ENCODE measurements around the gene DCDC1.

The DCDC1 gene

DNA sequence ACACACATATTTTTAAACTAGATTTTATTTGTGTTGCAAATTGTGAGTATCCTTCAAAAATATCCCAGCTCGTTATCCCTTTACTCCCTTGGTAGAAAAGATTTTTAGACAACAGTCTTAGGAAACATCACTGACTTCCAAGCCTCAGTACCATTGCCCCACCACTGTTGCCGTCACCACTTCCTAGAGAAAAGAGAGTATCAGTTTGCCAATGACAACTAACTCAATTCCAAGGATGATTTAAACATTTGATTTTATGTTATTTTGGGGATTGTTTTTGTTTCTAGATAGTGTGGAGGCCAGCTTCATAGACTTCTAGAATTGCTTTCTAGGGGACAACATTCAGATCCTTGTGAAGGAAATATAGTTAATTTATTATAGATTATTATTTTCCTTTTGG is 509.4 kb downstream of the DCDC1 start:
- H3K4me3 ChIP-seq (ENCODE audit: control insufficient read depth, low read depth, low read length) = no peak overlapping the region
- TF ChIP-seq, protein P1, sequence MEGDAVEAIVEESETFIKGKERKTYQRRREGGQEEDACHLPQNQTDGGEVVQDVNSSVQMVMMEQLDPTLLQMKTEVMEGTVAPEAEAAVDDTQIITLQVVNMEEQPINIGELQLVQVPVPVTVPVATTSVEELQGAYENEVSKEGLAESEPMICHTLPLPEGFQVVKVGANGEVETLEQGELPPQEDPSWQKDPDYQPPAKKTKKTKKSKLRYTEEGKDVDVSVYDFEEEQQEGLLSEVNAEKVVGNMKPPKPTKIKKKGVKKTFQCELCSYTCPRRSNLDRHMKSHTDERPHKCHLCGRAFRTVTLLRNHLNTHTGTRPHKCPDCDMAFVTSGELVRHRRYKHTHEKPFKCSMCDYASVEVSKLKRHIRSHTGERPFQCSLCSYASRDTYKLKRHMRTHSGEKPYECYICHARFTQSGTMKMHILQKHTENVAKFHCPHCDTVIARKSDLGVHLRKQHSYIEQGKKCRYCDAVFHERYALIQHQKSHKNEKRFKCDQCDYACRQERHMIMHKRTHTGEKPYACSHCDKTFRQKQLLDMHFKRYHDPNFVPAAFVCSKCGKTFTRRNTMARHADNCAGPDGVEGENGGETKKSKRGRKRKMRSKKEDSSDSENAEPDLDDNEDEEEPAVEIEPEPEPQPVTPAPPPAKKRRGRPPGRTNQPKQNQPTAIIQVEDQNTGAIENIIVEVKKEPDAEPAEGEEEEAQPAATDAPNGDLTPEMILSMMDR (IDR thresholded peaks at IDR 0.05; ENCODE audit: control insufficient read depth, insufficient read depth, low read depth, low read length, missing control alignments) = no peak
- no peak for DNase-seq (ENCODE audit: low read depth)

DNA sequence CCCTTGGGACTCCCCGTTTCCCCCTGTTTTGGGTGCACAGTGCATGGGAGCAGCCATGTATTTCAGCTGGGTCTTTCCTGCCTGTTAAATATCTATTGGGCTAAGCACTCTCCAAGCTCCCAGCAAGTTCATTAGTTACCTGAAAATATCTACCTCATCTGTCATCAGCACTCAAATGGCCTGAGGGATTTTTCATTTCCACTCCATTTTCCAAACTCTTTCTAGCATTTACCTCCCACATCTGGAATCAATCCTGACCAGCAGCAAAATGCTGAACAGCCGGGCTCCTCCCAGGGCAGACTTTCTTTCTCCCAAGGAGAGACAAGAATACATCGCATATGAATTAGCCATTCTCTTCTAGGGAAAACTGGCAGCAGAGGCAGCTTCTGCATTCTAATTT is 509.9 kb downstream of the DCDC1 start:
- TF ChIP-seq, protein P1 (IDR thresholded peaks at IDR 0.05; ENCODE audit: control insufficient read depth, insufficient read depth, low read depth, low read length, missing control alignments) = no peak
- no peak overlapping the region for H3K4me3 ChIP-seq (ENCODE audit: control insufficient read depth, low read depth, low read length)

DNA sequence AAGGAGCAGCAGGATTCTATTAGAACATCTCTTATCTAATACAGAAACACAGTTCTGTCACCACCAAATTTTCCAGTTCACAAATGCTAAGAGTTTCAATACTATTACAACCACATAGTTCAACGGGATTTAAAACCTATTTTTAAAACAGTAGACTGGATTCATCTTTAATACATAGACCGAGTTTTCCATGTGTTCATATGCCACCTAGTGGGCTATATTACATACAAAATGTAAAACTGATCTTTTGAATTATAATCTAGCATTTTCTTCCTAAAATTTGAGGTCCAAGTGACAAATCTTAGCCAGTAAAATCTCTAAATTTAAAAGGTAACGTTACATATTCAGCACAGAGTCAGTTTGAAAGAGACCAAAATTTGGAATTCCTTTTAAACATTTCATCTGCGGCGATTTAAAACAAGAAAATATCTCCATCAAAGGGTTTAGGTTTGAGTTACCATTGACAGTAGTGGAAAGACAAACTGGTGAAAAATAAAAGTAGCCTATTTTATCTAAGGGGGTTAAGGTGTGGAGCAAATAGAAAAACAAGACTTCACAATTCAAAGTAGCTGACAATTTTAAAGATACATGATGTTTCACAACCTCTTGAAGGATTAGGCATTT is 514.0 kb downstream of the DCDC1 start:
- no peak for DNase-seq (ENCODE audit: low read depth)
- no peak overlapping the region for H3K4me3 ChIP-seq (ENCODE audit: control insufficient read depth, low read depth, low read length)
- TF ChIP-seq, protein P1 (IDR thresholded peaks at IDR 0.05; ENCODE audit: control insufficient read depth, insufficient read depth, low read depth, low read length, missing control alignments) = no peak

More for the DNA sequence above, 509.9 kb downstream of the DCDC1 start:
- DNase-seq (ENCODE audit: low read depth) = no peak

DNA sequence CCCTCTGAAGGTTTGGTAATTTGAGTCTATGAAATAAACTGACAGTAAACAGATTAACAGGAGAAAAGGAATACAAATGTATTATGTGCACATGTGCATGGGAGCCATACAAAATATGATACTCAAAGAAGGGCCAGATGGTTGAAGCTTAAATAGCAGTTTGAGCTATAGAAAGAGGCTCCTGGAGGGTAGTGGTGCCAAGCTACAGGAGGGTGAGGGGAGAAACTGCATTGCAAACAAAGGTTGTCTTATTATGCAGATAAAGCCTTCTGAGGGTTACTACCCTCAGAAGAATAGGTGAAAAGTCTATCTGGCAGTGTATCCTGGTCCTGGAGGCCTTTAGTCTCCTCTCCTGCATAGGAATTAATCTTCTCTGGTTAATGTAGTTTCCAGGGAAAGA is 516.1 kb downstream of the DCDC1 start:
- no peak for DNase-seq (ENCODE audit: low read depth)
- TF ChIP-seq, protein P1 (IDR thresholded peaks at IDR 0.05; ENCODE audit: control insufficient read depth, insufficient read depth, low read depth, low read length, missing control alignments) = no peak

GRCh38 chr11:30852645-30853044 is 516.9 kb downstream of the DCDC1 start:
- TF ChIP-seq, protein P1 (IDR thresholded peaks at IDR 0.05; ENCODE audit: control insufficient read depth, insufficient read depth, low read depth, low read length, missing control alignments) = no peak
- no peak for DNase-seq (ENCODE audit: low read depth)
- no peak overlapping the region for H3K4me3 ChIP-seq (ENCODE audit: control insufficient read depth, low read depth, low read length)

More for the DNA sequence above, 516.1 kb downstream of the DCDC1 start:
- H3K4me3 ChIP-seq (ENCODE audit: control insufficient read depth, low read depth, low read length) = no peak overlapping the region

DNA sequence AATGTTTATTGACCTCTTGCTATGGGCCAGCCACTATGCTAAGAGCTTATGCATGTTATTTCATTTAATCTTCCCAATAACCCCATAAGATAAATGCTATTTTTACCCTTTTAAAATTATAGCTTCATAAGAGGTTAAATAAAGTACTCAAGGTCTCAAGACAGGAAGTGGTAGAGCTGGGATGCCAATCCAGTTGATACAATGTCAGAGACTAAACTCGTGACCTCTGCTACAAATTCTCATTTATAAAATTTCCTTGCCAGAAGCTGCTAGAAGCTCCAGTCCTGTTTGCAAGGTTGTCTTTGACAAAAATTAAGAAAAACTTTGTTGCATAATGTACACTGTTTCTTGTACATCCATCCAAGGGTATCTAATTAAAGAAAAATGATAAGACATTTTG is 517.4 kb downstream of the DCDC1 start:
- H3K4me3 ChIP-seq (ENCODE audit: control insufficient read depth, low read depth, low read length) = no peak overlapping the region
- no peak for DNase-seq (ENCODE audit: low read depth)
- TF ChIP-seq, protein P1 (IDR thresholded peaks at IDR 0.05; ENCODE audit: control insufficient read depth, insufficient read depth, low read depth, low read length, missing control alignments) = no peak
